Body of pancreas (tissue), 4 donors: ENCODE measurements around the gene NAALAD2. TPM values are rescaled to one million over a fixed set of nuclear protein-coding genes. Genes with fewer than 3 reads are reported as not detected.
A peak's percentile ranks its signal among the peaks of the same experiment; 100 is the strongest.

Source experiments
- ATAC-seq: fragments of 150-250 bp; one replicate; pipeline ENCODE4 v1.9.1; 2016
- DNase-seq, 4 donors: peaks; one replicate each; pipeline ENCODE4 v3.0.0-alpha.2; 2019
- H3K27ac ChIP-seq, 4 donors: fragments of 200-600 bp; sonication (generic); 1 replicate in 3 of 4; 2 replicates in 1 of 4; pipeline versions ENCODE4 v1.5.1 to v1.6.1; 2016 to 2019; ENCODE audit warnings: mild to moderate bottlenecking in 1 of 4, mixed read lengths in 1 of 4, moderate library complexity in 1 of 4
- H3K27me3 ChIP-seq, 2 donors: fragments of 200-600 bp; sonication (generic); one replicate each; pipeline ENCODE4 v1.6.0; 2016; ENCODE audit warnings: mild to moderate bottlenecking in 1 of 2
- H3K36me3 ChIP-seq, 2 donors: fragments of 200-600 bp; sonication (generic); replicated peaks in 1 of 2; 2 replicates each; pipeline ENCODE4 v1.5.1; 2016; ENCODE audit warnings: low read depth in 2 of 2; ENCODE audit not compliant: insufficient read depth in 1 of 2
- H3K4me1 ChIP-seq: fragments of 200-600 bp; sonication (generic); one replicate; pipeline ENCODE4 v1.6.0; 2016
- H3K4me3 ChIP-seq, 2 donors: fragments of 200-600 bp; sonication (generic); 1 replicate in 1 of 2; 2 replicates in 1 of 2; pipeline ENCODE4 v1.5.1; 2016 to 2019
- H3K9me3 ChIP-seq, 3 donors: fragments of 200-600 bp; sonication (generic); 1 replicate in 2 of 3; 2 replicates in 1 of 3; pipeline ENCODE4 v1.5.1; 2016
- POLR2A ChIP-seq, 3 donors: fragments of 450-650 bp; IDR thresholded peaks; one replicate each; pipeline ENCODE4 v1.6.1; 2016; ENCODE audit warnings: antibody characterized with exemption in 3 of 3, mild to moderate bottlenecking in 2 of 3
- WGBS, 2 donors: methylation state at CpG; one replicate each; pipeline ENCODE4 v1.1.5; 2017; 5-methylcytosine and 5-hydroxymethylcytosine counted together
- intact Hi-C: fragments of 100-400 bp; cut with DNase I; formaldehyde crosslinking; loops from one replicate; pipeline ENCODE4 v1.15.1; 2023
- total RNA-seq, 2 donors: library from RNA; depleted of rRNA; stranded (reverse); fragments of >200 nt; gene quantifications; one replicate each; pipeline ENCODE4 v1.1.0, GENCODE V29; 2016
- TF ChIP-seq, protein P1 (sequence below), 7 experiments: fragments of 450-650 bp in 4 of 7; fragments of 200-600 bp in 3 of 7; sonication (generic) in 3 of 7; IDR thresholded peaks; one replicate each; pipeline ENCODE4 v1.5.1; 2016 to 2019; ENCODE audit warnings: antibody characterized with exemption in 7 of 7

Gene NAALAD2
- total RNA-seq, 2 donors from 2014 or later: 1.6 TPM; not detected in 1

DNA sequence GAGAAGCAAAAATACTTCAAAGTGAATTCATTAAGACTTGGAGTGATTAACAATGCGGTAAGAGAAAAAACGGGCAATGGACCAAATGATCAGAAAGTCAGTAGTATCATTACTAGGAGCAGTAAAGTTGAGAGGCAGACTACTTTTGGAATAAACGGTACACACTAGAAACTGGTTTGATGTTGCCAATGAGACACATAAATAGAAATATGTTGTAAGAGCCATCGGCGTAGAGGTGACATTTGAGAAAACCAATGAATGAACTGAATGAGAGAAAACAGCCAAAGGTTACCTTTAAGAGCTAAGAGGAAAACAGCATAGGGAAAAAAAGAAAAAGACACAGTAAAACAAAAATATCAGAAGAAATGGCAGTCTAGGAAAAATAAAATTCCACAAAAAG is 82.1 kb downstream of the NAALAD2 start:
- TF ChIP-seq POLR2A (IDR thresholded peaks at IDR 0.05): no peak
- TF ChIP-seq, protein P1, sequence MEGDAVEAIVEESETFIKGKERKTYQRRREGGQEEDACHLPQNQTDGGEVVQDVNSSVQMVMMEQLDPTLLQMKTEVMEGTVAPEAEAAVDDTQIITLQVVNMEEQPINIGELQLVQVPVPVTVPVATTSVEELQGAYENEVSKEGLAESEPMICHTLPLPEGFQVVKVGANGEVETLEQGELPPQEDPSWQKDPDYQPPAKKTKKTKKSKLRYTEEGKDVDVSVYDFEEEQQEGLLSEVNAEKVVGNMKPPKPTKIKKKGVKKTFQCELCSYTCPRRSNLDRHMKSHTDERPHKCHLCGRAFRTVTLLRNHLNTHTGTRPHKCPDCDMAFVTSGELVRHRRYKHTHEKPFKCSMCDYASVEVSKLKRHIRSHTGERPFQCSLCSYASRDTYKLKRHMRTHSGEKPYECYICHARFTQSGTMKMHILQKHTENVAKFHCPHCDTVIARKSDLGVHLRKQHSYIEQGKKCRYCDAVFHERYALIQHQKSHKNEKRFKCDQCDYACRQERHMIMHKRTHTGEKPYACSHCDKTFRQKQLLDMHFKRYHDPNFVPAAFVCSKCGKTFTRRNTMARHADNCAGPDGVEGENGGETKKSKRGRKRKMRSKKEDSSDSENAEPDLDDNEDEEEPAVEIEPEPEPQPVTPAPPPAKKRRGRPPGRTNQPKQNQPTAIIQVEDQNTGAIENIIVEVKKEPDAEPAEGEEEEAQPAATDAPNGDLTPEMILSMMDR (IDR thresholded peaks at IDR 0.05): no peak
- intact Hi-C loops: no loop called here
- WGBS, 2 donors: 88 to 94% methylated on average over 5 of the region's 5 CpGs
- H3K27ac ChIP-seq: no peak overlapping the region
- ATAC-seq (no peak), DNase-seq (no peak)
- H3K4me1 ChIP-seq: peaks cover 16% of the 10 kb centered on the region
- H3K27me3 ChIP-seq: no peaks in the 10 kb centered on the region
- H3K36me3 ChIP-seq: peaks cover 0 to 5% of the 10 kb centered on the region in 2 donors
- H3K4me3 ChIP-seq: no peak overlapping the region
- no peaks in the 10 kb centered on the region for H3K9me3 ChIP-seq

DNA sequence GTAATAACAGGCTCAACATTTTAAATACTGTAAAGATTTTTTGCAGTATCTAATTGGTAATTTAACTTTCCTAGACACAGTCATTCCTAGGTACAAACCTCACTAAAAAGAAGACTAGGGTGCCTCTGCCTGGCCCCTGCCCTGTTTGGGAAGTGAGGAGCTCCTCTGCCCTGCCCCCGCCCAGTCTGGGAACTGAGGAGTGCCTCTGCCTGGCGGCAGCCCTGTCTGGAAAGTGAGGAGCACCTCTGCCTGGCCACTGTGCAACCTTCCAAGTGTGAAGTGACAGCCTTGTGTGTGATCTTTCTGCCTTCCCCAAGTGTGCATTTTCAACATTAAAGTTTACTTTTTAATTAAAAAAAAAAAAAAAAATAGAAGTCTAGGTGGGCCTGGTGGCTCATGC is 84.1 kb downstream of the NAALAD2 start:
- Histone ChIP-seq H3K9me3 (no peaks in the 10 kb centered on the region), H3K36me3 (peaks cover 0 to 2% of the 10 kb centered on the region in 2 donors), H3K27me3 (no peaks in the 10 kb centered on the region), H3K27ac (no peak overlapping the region), H3K4me1 (peaks cover 22% of the 10 kb centered on the region), H3K4me3 (no peak overlapping the region)
- ATAC-seq (no peak), DNase-seq (no peak)
- intact Hi-C loops: no loop called here
- WGBS, 2 donors: 73 to 86% methylated on average over 2 of the region's 2 CpGs
- no peak for TF ChIP-seq POLR2A (IDR thresholded peaks at IDR 0.05)
- TF ChIP-seq, protein P1 (IDR thresholded peaks at IDR 0.05): no peak

DNA sequence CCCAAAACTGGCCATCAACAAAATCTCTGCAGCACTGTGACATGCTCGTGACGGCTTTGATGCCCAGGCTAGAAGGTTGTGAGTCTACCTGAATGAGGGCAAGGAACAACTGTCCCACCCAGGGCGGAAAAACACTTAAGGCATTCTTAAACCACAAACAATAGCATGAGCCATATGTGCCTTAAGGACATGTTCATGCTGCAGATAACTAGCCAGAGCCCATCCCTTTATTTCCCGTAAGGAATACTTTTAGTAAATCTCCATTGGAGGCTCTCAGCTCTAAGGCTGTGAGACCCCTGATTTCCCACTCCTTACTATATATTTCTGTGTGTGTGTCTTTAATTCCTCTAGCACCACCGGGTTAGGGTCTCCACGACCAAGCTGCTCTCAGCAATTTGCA is 85.0 kb downstream of the NAALAD2 start:
- intact Hi-C loops: no loop called here
- no peak for TF ChIP-seq POLR2A (IDR thresholded peaks at IDR 0.05)
- TF ChIP-seq, protein P1 (IDR thresholded peaks at IDR 0.05): no peak
- H3K36me3 ChIP-seq: no peaks in the 10 kb centered on the region
- H3K9me3 ChIP-seq: no peaks in the 10 kb centered on the region
- ATAC-seq: no peak
- H3K4me1 ChIP-seq: peaks cover 29% of the 10 kb centered on the region
- no peaks in the 10 kb centered on the region for H3K27me3 ChIP-seq
- WGBS, 2 donors: 98 to 99% methylated on average over 6 of the region's 6 CpGs
- no peak overlapping the region for H3K4me3 ChIP-seq
- DNase-seq: no peak
- no peak overlapping the region for H3K27ac ChIP-seq

DNA sequence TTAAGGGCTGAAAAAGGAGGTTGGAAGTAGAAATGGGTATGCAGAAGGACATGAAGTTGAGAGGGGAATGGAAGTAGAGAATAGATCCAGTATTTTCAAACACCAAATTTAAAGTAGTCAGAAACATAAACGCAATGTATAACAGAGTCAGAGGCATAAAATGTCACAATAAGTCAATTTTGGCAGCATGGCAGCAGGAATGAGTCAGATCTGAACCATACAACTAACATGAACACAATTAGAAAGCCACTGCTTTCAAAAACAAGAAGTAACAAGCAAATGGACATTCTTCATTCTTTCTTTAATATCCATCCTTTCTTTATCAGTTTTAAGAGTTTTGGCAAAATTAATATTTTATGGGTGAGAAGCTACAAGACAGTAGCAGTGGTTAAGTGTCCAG is 85.9 kb downstream of the NAALAD2 start:
- Histone ChIP-seq H3K27ac (no peak overlapping the region), H3K36me3 (no peaks in the 10 kb centered on the region), H3K9me3 (no peaks in the 10 kb centered on the region), H3K4me3 (no peak overlapping the region), H3K27me3 (no peaks in the 10 kb centered on the region), H3K4me1 (peaks cover 29% of the 10 kb centered on the region)
- TF ChIP-seq, protein P1 (IDR thresholded peaks at IDR 0.05): no peak
- no peak for TF ChIP-seq POLR2A (IDR thresholded peaks at IDR 0.05)
- ATAC-seq (no peak), DNase-seq (no peak)
- intact Hi-C loops: no loop called here
- 81 to 95% methylated on average over 1 of the region's 1 CpG for WGBS, 2 donors

DNA sequence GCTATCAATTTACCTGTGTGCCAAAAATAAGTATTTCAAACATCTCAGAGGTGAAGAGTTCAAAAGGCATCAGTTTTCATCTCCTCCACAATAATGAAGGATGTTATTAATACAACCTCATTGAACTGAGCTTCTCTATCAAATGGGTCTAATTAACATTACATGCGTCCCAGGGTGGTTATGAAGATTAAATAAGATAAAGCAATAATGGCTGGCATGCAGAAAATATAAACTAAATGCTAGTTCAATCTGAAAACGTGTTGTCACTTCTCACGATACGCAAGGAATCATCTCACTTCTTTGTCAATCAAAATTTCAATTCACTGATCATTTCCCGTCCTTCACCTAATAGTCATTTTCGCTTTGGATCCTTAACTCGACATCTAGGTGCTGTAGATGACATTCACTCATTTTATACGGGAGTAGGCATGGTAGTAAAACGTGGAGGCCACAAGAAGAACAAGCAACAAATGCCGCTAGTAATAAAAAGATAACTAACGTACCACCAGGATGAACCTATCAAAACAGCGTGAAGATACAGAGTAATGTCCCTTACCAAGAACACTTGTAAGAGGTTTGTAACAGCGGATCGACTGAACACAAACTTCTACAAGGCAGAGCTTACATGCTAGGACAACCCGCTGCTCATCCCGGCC is 87.5 kb downstream of the NAALAD2 start:
- no peak for DNase-seq
- Histone ChIP-seq H3K27me3 (no peaks in the 10 kb centered on the region), H3K4me1 (peaks cover 29% of the 10 kb centered on the region), H3K9me3 (no peaks in the 10 kb centered on the region), H3K4me3 (peak overlapping the region; percentile 67), H3K27ac (peak overlapping the region; percentile 83 to 91 (median 85)), H3K36me3 (no peaks in the 10 kb centered on the region)
- intact Hi-C loops: no loop called here
- WGBS, 2 donors: 5 to 7% methylated on average over 16 of the region's 16 CpGs
- TF ChIP-seq, protein P1 (IDR thresholded peaks at IDR 0.05): no peak
- no peak for TF ChIP-seq POLR2A (IDR thresholded peaks at IDR 0.05)
- peak; percentile 19 for ATAC-seq
